NCI-H187 (cell line): ENCODE measurements around the gene PCGF3.
"Not testable (repeated sequence)": the region's sequence is repeated elsewhere in the genome, so short reads cannot be mapped to it uniquely, and the experiment has no call there.

ENCODE experiments used
- DNase-seq, 2 experiments: peaks; one replicate each; lab custom pipeline; 2025; lab: John Stamatoyannopoulos, UW

Gene PCGF3

DNA sequence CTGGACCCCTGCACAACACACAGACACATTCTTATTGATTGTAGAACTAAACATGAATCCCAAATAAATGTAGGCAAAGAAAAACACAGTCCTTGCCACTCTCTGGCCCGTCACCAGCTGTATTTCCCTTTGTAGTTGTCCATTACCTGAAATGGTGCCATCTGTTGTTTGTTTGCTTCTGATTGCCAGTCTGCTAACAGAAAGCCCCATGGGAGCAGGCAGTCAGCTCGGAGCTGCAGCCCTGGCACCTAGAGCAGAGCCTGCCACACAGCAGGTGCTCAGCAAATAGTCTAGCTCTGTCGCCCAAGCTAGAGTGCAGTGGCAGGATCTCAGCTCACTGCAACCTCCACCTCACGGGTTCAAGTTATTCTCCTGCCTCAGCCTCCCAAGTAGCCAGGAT lies 91.4 kb downstream of the PCGF3 start:
- DNase-seq: no peak

DNA sequence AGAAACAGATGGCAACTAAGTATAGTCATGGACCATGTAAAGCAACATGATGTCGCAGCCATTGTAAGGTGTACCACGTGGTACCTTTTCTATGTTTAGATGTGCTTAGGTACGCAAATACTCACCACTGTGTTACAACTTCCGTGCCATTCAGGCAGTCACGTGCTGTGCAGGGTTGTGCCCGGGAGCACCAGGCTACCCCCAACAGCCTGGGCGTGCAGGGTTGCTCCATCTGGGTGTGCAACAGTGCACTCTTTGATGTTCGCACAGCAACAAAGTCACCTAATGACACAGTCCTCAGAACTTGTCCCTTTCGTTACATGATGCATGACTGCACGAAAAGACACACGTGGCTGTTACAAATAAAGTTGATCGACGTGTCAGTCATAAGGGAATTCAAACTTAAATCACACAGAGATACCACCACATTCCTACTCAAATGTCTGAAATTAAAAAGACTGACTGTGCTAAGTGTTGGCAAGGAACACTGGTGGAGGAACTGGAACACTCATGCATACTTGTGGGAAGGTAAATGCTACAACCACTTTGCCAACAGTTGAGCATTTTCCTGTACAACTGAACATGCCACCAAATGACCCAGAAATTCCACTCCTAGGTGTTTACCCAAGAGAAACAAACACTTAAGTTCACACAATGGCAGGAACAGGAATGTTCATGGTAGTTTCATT lies 95.9 kb downstream of the PCGF3 start:
- no peak for DNase-seq

DNA sequence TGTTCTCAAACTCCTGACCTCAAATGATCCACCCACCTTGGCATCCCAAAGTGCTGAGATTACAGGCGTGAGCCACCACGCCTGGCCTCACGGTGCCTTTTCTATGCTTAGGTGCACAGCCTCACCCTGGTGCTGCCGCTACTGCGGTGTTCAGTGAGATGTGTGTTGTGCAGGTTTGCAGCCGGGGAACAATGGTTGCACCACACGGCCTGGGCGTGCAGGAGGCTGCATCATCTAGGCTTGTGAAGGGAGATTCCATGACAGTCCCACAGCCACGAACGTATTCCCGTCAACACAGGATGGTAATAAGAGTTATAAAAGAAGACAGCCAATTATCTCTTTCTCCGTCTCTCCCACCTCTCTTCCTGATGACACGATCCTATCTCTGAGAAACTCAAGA lies 98.3 kb downstream of the PCGF3 start:
- DNase-seq: no peak

DNA sequence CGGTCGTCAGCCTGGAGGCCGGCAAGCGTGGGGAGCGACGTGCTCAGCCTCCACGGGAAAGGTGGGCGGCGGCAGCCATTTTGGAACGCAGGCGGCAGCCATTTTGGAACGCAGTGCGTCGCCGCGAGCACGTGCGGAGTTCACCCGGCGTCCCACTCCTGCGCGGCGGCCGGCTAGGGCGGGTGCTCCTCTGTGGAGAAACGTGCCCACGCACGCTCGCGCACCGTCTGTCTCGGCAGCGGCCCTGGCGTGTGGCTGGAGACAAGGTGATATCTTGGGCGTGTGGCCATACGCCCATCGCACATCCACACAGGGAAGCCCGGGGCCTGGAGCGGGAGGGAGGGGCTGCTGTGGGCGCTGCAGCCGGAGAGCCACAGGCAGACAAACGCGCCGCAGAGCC lies 99.2 kb downstream of the PCGF3 start:
- no peak for DNase-seq

- DNase-seq: not testable (repeated sequence)
Measured at GRCh38 chr4:806979-807378, 101.3 kb downstream of the PCGF3 start.

GRCh38 chr4:807792-808191 lies 102.2 kb downstream of the PCGF3 start:
- no peak for DNase-seq

- no peak for DNase-seq
Measured at GRCh38 chr4:808860-809570, 103.4 kb downstream of the PCGF3 start.

- DNase-seq: no peak
Measured at GRCh38 chr4:813900-814299, 108.3 kb downstream of the PCGF3 start.

DNA sequence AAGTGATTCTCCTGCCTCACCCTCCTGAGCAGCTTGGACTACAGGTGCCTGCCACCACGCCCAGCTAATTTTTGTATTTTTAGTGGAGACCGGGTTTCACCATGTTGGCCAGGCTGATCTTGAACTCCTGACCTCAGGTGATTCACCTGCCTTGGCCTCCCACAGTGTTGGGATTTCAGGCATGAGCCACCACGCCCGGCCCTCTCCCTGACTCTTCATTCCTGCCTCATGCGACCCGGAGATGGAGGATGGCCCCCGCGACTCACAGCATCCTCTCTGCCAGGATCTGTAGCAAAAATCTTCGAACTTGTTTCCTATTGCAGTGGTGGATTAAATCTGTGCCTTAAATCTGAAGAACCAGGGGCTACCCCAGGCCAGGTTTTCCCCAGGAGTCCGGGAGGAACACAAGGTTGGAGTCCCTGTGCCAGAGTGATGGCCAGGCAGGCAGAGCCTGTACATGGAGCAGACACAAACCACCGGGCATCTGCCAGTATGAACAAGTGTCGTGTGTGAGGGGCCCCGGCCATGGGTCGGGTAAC lies 108.7 kb downstream of the PCGF3 start:
- no peak for DNase-seq

DNA sequence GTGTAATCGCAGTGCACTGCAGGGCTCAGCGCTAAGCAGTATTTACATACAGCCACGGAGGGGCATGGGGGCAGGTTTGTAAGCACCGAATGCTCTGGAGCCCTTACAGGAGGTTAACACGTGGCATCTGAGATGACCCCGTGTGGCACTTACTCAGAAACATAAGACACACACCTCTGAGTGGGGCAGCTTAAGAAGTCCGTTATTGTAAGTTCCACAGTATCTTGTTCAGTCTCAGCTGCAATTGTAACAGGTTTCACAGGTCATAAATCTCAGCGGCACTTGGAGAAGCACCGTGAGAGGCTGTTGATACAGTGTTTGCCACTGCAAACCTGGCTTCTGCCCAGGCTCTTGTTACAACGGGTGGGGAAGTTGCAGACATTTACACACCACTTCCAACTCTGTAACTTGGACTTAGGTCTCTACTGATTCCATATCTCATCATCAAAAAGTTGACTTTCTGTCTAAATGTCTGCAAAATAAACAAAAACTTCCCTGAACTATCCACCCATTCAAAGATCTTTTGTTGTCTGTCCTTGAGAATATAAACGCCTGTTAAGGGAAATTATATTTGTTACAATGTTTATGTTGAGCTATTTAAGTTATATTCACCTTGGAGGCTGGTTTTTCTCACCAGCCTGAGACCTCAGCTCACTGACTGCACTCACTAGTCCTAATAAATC lies 110.0 kb downstream of the PCGF3 start:
- DNase-seq: peak; percentile 62 to 83

GRCh38 chr4:818106-818921 lies 112.7 kb downstream of the PCGF3 start:
- DNase-seq: no peak

GRCh38 chr4:819401-820229 lies 114.0 kb downstream of the PCGF3 start:
- DNase-seq: no peak
